ENCODE results near the gene CAMTA2. TPM values are rescaled to one million over a fixed set of nuclear protein-coding genes. Genes with fewer than 3 reads are reported as not detected.
A peak's percentile ranks its signal among the peaks of the same experiment; 100 is the strongest.

Gene CAMTA2
- total and polyA plus RNA-seq, 9 of the 15 experiments (the other 6 are each of a cell fraction or from before 2014, with no cell fraction given) = 0.24 to 25.1 (median 6.3) TPM

DNA sequence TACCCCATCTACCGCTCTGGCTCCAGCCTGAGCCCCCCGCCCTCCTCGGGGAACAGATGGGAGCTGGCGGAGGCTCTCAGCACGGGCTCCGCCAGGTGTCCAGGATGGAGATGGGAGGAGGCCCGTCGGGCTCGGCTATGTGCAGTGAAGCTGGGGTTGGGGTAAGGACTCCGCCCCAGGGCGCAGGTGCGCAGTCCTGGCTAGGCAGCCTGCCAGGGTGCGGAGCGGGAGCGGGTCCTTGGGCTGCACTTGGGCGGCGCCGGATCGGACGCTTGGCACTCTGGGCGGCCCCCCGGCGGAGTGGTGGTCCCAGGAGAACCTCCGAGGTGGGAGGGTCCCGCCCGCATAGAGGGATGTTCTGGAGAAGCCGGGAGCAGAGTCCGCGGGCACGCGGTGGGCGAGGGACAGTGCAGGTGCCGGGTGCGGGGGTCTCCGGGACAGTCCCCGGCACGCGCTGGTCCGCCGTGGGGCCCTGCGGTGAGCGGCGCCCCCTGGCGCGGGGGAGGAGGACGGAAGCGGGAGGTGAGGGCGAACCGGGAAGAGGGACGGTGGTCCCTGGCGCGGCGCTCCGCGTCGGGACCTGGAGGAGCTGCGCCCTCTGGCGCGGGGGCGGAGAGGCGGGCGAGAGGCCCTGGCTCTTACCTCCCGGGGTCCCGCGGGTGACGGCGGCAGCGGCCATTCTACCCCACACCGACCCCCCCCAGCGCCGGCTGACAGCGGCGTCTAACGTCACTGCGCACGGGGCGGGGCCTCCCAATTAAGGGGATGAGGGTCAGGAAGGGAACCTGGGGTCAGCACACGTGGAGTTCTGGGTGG lies at the start of gene CAMTA2 (continued):
- TF ChIP-seq THAP12 (CRISPR knock-in tag; IDR thresholded peaks at IDR 0.05) = peak; percentile 98
- TF ChIP-seq IRF1 (CRISPR knock-in tag; IDR thresholded peaks at IDR 0.05; ENCODE audit: borderline replicate concordance) = no peak; the same call in 1 of the 2 replicates
- TF ChIP-seq SMAD4 (CRISPR knock-in tag; conservative IDR thresholded peaks at IDR 0.05) = peak; percentile 85
- TF ChIP-seq, protein P1, sequence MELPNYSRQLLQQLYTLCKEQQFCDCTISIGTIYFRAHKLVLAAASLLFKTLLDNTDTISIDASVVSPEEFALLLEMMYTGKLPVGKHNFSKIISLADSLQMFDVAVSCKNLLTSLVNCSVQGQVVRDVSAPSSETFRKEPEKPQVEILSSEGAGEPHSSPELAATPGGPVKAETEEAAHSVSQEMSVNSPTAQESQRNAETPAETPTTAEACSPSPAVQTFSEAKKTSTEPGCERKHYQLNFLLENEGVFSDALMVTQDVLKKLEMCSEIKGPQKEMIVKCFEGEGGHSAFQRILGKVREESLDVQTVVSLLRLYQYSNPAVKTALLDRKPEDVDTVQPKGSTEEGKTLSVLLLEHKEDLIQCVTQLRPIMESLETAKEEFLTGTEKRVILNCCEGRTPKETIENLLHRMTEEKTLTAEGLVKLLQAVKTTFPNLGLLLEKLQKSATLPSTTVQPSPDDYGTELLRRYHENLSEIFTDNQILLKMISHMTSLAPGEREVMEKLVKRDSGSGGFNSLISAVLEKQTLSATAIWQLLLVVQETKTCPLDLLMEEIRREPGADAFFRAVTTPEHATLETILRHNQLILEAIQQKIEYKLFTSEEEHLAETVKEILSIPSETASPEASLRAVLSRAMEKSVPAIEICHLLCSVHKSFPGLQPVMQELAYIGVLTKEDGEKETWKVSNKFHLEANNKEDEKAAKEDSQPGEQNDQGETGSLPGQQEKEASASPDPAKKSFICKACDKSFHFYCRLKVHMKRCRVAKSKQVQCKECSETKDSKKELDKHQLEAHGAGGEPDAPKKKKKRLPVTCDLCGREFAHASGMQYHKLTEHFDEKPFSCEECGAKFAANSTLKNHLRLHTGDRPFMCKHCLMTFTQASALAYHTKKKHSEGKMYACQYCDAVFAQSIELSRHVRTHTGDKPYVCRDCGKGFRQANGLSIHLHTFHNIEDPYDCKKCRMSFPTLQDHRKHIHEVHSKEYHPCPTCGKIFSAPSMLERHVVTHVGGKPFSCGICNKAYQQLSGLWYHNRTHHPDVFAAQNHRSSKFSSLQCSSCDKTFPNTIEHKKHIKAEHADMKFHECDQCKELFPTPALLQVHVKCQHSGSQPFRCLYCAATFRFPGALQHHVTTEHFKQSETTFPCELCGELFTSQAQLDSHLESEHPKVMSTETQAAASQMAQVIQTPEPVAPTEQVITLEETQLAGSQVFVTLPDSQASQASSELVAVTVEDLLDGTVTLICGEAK (IDR thresholded peaks at IDR 0.05) = peak; percentile 74; the same call in 1 of the 2 replicates
- TF ChIP-seq, protein P1 (CRISPR knock-in tag; IDR thresholded peaks at IDR 0.05) = no peak
- TF ChIP-seq MLX (CRISPR knock-in tag; conservative IDR thresholded peaks at IDR 0.05) = no peak
- peak; percentile 46; the same call in 1 of the 2 replicates for TF ChIP-seq NFIC (IDR thresholded peaks at IDR 0.05)
- TF ChIP-seq HDAC1 (IDR thresholded peaks at IDR 0.05) = peak in 1 of 2 experiments; percentile 74; a peak in 2 of 4 replicates
- TF ChIP-seq, protein P2, sequence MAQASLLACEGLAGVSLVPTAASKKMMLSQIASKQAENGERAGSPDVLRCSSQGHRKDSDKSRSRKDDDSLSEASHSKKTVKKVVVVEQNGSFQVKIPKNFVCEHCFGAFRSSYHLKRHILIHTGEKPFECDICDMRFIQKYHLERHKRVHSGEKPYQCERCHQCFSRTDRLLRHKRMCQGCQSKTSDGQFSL (CRISPR knock-in tag; IDR thresholded peaks at IDR 0.05) = peak; percentile 94
- TF ChIP-seq, protein P2 (tag; IDR thresholded peaks at IDR 0.05) = peak in 1 of 2 experiments; percentile 80; a peak in 2 of 4 replicates
- TF ChIP-seq POLR2AphosphoS5 (IDR thresholded peaks at IDR 0.05; ENCODE audit: control insufficient read depth, insufficient read depth, low read depth, low read length) = 0 out of 2 replicates have a peak, but pooled peaks have one; percentile 38
